GM12878 (cell line): ENCODE data around the gene ARL5B. TPM values are rescaled to one million over a fixed set of nuclear protein-coding genes. Genes with fewer than 3 reads are reported as not detected.

ENCODE experiments used
- ATAC-seq: fragments of 200-7000 bp; cut with Tn5 transposase; 3 replicates; pipeline ENCODE4 v1.9.1; 2020; ENCODE audit warnings: mild to moderate bottlenecking, moderate library complexity
- BruUV-seq: library from RNA; stranded (reverse); fragments of 400-500 nt; replicated peaks from 2 replicates; lab custom pipeline; 2021; lab: Mats Ljungman, UMichigan
- CTCF ChIA-PET: fragments of 300-600 bp; sonication (Branson Sonifier 250); formaldehyde crosslinking; extraction: SDS; loops from one replicate; lab custom pipeline; 2021; ENCODE audit warnings: inconsistent platforms; lab: Yijun Ruan, JAX
- POLR2A ChIA-PET: fragments of 350-600 bp; formaldehyde crosslinking; extraction: SDS; loops from one replicate; lab custom pipeline; 2021; ENCODE audit warnings: inconsistent platforms; lab: Charles Lee
- RAD21 ChIA-PET: fragments of 300-600 bp; sonication (Branson Sonifier 250); formaldehyde crosslinking; loops from one replicate; lab custom pipeline; 2023; ENCODE audit warnings: antibody characterized with exemption; ENCODE audit not compliant: unreplicated experiment; lab: Charles Lee
- SMC1A ChIA-PET: fragments of 300-600 bp; sonication (Branson Sonifier 250); formaldehyde crosslinking; loops from one replicate; lab custom pipeline; 2023; ENCODE audit not compliant: unreplicated experiment, uncharacterized antibody; lab: Charles Lee
- DNase-seq: peaks from one replicate; pipeline ENCODE4 v3.0.0-alpha.2; 2011; ENCODE audit warnings: low read depth, low spot score
- FAIRE-seq: peaks from 3 replicates; lab custom pipeline; 2011; peaks lifted over from hg19 to GRCh38; lab: Jason Lieb, UNC
- H2AFZ ChIP-seq: 2 replicates; pipeline ENCODE4 v1.6.0; 2011; ENCODE audit warnings: low read depth, low read length, control low read depth; ENCODE audit not compliant: control insufficient read depth
- H3K27ac ChIP-seq: 2 replicates; pipeline ENCODE4 v1.5.1; 2011; ENCODE audit warnings: control low read depth; ENCODE audit not compliant: control insufficient read depth, insufficient read depth
- H3K27me3 ChIP-seq, 2 experiments: replicated peaks in 1 of 2; 2 replicates each; pipeline versions ENCODE4 v1.6.0 to v1.6.1; 2011; ENCODE audit warnings: low read length in 1 of 2; ENCODE audit not compliant: control insufficient read depth in 2 of 2, insufficient read depth in 2 of 2
- H3K36me3 ChIP-seq, 2 experiments: 2 replicates each; pipeline ENCODE4 v1.5.1; 2011; ENCODE audit warnings: low read length in 1 of 2; ENCODE audit not compliant: control insufficient read depth in 2 of 2, insufficient read depth in 2 of 2
- H3K4me1 ChIP-seq: 2 replicates; pipeline ENCODE4 v1.6.1; 2011; ENCODE audit warnings: mild to moderate bottlenecking, low read length, moderate library complexity, mixed read lengths; ENCODE audit not compliant: control insufficient read depth, insufficient read depth
- H3K4me2 ChIP-seq: 2 replicates; pipeline ENCODE4 v1.6.0; 2011; ENCODE audit warnings: control low read depth; ENCODE audit not compliant: control insufficient read depth, insufficient read depth
- H3K4me3 ChIP-seq: fragments of 200-600 bp; sonication (generic); 2 replicates; pipeline ENCODE4 v1.5.1; 2016
- H3K79me2 ChIP-seq: 2 replicates; pipeline ENCODE4 v1.6.0; 2011; ENCODE audit warnings: low read length; ENCODE audit not compliant: control insufficient read depth, insufficient read depth
- H3K9ac ChIP-seq: 2 replicates; pipeline ENCODE4 v1.8.0; 2011; ENCODE audit warnings: low read length, control low read depth, mixed read lengths; ENCODE audit not compliant: control insufficient read depth, insufficient read depth
- H3K9me3 ChIP-seq: replicated peaks from 3 replicates; pipeline ENCODE4 v1.5.1; 2011; ENCODE audit warnings: mild to moderate bottlenecking, low read length; ENCODE audit not compliant: control insufficient read depth, insufficient read depth
- H4K20me1 ChIP-seq: 2 replicates; pipeline ENCODE4 v1.6.0; 2011; ENCODE audit not compliant: control insufficient read depth, insufficient read depth
- ATF7 ChIP-seq: fragments of 450-650 bp; IDR thresholded peaks from 2 replicates; pipeline ENCODE4 v1.6.1; 2016; ENCODE audit warnings: low read depth, mild to moderate bottlenecking
- BACH1 ChIP-seq: fragments of 450-650 bp; IDR thresholded peaks from 2 replicates; pipeline ENCODE4 v1.6.1; 2017; ENCODE audit warnings: mild to moderate bottlenecking, borderline replicate concordance
- BCL11A ChIP-seq: IDR thresholded peaks from 2 replicates; pipeline ENCODE4 v1.6.1; 2011; ENCODE audit warnings: low read depth, low read length
- FOXK2 ChIP-seq: fragments of 450-650 bp; IDR thresholded peaks from 2 replicates; pipeline ENCODE4 v1.6.1; 2017; ENCODE audit warnings: mild to moderate bottlenecking, moderate library complexity
- HDGF ChIP-seq: fragments of 450-650 bp; IDR thresholded peaks from 2 replicates; pipeline ENCODE4 v1.6.1; 2016; ENCODE audit warnings: antibody characterized with exemption
- MEF2A ChIP-seq: IDR thresholded peaks from 2 replicates; pipeline ENCODE4 v1.6.1; 2011; ENCODE audit warnings: low read depth, mild to moderate bottlenecking, low read length, moderate library complexity; ENCODE audit not compliant: insufficient read depth
- MTA2 ChIP-seq: fragments of 450-650 bp; IDR thresholded peaks from 2 replicates; pipeline ENCODE4 v1.6.1; 2016; ENCODE audit warnings: low read depth, mild to moderate bottlenecking, moderate library complexity
- MYB ChIP-seq: fragments of 150-350 bp; IDR thresholded peaks from 2 replicates; pipeline ENCODE4 v1.6.1; 2014; ENCODE audit warnings: mild to moderate bottlenecking, low read depth, low read length, borderline replicate concordance
- NRF1 ChIP-seq: conservative IDR thresholded peaks from 2 replicates; pipeline ENCODE4 v1.6.1; 2011; ENCODE audit warnings: mild to moderate bottlenecking, low read depth, low read length, improper control_type of control experiment
- SMARCA5 ChIP-seq: fragments of 450-650 bp; IDR thresholded peaks from 2 replicates; pipeline ENCODE4 v1.6.1; 2017; ENCODE audit warnings: mild to moderate bottlenecking
- SPI1 ChIP-seq: IDR thresholded peaks from 2 replicates; pipeline ENCODE4 v1.6.1; 2011; ENCODE audit warnings: low read depth, mild to moderate bottlenecking, low read length, moderate library complexity, borderline replicate concordance; ENCODE audit not compliant: insufficient read depth
- YY1 ChIP-seq: IDR thresholded peaks from 2 replicates; pipeline ENCODE4 v1.6.1; 2011; ENCODE audit warnings: low read depth, mild to moderate bottlenecking, low read length
- WGBS: methylation state at CpG from one replicate; pipeline ENCODE4 v1.1.6; 2016; ENCODE audit warnings: low lambda C conversion rate; ENCODE audit not compliant: insufficient replicate concordance, insufficient coverage; ENCODE audit errors: missing lambda C conversion rate; 5-methylcytosine and 5-hydroxymethylcytosine counted together
- in situ Hi-C: fragments of 300-500 bp; cut with MboI; formaldehyde crosslinking; loops from 9 replicates; pipeline ENCODE4 v1.14.3; 2018; ENCODE audit warnings: mixed read lengths
- intact Hi-C: fragments of 100-400 bp; cut with micrococcal nuclease; formaldehyde crosslinking; loops from one replicate; pipeline ENCODE4 v1.14.2; 2022; ENCODE audit not compliant: unreplicated experiment
- polyA plus RNA-seq, 11 experiments: library from polyadenylated mRNA; depleted of rRNA in 4 of 11; unstranded in 6 of 11; stranded (reverse) in 5 of 11; fragments of >200 nt; fragmentation: Nextera tagmentation in 4 of 11; fragmentation: Illumina TruSeq in 1 of 11; extraction: Ambion mirVana in 4 of 11; extraction: Trizol in 1 of 11; gene quantifications; 1 replicate in 1 of 11; 2 replicates in 10 of 11; pipeline versions ENCODE4 v1.2.1 to v1.2.3, GENCODE V29; 2011 to 2016; ENCODE audit warnings: inconsistent platforms in 2 of 11, missing spikeins in 2 of 11, low read depth in 1 of 11
- total RNA-seq, 4 experiments: library from RNA; depleted of rRNA in 3 of 4; stranded (reverse); fragments of >200 nt in 3 of 4; fragmentation: Illumina TruSeq in 1 of 4; extraction: Trizol in 1 of 4; gene quantifications; 2 replicates each; pipeline versions ENCODE4 v1.2.1 to v1.2.3, GENCODE V29; 2013 to 2021
- TF ChIP-seq, protein P1 (sequence below): fragments of 150-350 bp; IDR thresholded peaks from 2 replicates; pipeline ENCODE4 v1.6.1; 2016; ENCODE audit warnings: low read depth, low read length

ARL5B gene
- total and polyA plus RNA-seq, 10 of the 15 experiments (the other 5 are each of a cell fraction or from before 2014, with no cell fraction given) = 2.5 to 20.7 (median 9.1) TPM

DNA sequence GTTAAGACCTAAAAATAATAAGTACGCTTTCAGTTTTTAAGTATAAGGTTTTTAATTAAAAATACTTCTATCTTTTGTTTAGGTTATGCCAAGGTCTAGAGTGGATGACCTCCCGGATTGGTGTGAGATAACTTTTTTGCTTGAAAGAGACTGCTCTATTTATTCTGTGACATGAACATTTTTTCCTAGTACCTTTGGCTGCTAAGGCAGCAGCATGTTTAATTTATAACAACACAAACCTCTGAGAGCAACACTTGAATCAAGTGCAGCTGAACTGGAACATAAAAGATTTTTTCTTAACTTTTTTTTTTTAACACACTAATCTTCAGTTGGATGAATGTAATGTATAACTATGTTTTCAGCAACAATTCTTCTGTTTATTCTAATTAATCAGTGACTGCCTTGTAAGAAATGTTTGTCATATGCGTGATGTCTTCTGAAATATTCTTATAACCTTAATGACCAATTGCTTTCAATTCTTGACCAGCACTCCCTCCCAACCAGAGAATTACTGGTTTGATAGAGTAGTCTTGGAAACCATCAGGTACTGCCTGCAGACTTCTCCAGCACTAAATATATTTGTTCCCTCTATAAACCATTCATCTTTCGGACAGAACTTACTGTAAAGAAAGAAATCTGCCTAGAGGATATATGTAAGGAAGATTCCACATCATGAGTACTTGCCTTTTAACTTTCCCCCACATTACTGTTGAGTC is 16.0 kb downstream of the ARL5B start:
- TSS peak; percentile 4 for BruUV-seq
- H3K27ac ChIP-seq = no peak overlapping the region
- ChIA-PET CTCF (no interaction called here), POLR2A (no interaction called here), SMC1A (no interaction called here), RAD21 (no interaction called here)
- no peaks in the 10 kb centered on the region for H3K27me3 ChIP-seq
- DNase-seq (no peak), FAIRE-seq (peak; percentile 68), ATAC-seq (no peak)
- H3K4me2 ChIP-seq = no peak overlapping the region
- WGBS = 97% methylated on average over 4 of the region's 4 CpGs
- H4K20me1 ChIP-seq = no peaks in the 10 kb centered on the region
- TF ChIP-seq MYB = no peak
- TF ChIP-seq SMARCA5 = no peak
- no peak for TF ChIP-seq FOXK2
- no peak for TF ChIP-seq BCL11A
- no peak for TF ChIP-seq ATF7
- TF ChIP-seq MEF2A = no peak
- no peak for TF ChIP-seq BACH1
- TF ChIP-seq MTA2 = no peak
- in situ Hi-C loops (no loop called here), intact Hi-C loops (no loop called here)
- H3K9ac ChIP-seq = no peak overlapping the region
- no peak overlapping the region for H3K4me3 ChIP-seq
- no peaks in the 10 kb centered on the region; the same call in 1 of the 2 replicates for H3K79me2 ChIP-seq
- H3K36me3 ChIP-seq = peaks cover 5 to 11% of the 10 kb centered on the region in 2 experiments; a peak in 3 of 4 replicates
- no peak overlapping the region for H2AFZ ChIP-seq
- H3K4me1 ChIP-seq = no peaks in the 10 kb centered on the region
- no peaks in the 10 kb centered on the region for H3K9me3 ChIP-seq

DNA sequence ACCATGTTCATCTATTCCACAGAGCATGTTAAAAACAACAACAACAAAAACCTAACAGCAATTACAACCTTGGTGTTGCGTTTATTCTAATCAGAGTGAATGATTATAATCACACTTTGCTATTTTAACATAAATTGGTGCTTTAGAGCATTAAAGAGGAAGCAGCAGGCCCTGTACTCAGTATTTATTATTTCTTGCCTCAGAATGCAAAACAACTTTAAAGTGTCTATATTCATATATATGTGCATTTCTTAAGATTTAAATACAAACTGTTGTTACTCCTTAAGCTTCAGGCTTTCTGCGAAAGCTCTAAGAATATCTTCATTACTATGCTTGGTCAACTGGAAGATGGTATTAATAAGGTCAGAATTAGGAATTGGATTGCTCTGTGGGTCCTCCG is 21.5 kb downstream of the ARL5B start:
- Histone ChIP-seq H3K9me3 (no peaks in the 10 kb centered on the region), H3K9ac (no peak overlapping the region), H3K4me3 (no peak overlapping the region), H2AFZ (no peak overlapping the region), H3K27ac (no peak overlapping the region), H3K4me1 (no peaks in the 10 kb centered on the region), H3K79me2 (no peaks in the 10 kb centered on the region), H3K36me3 (no peaks in the 10 kb centered on the region), H4K20me1 (no peaks in the 10 kb centered on the region), H3K4me2 (no peak overlapping the region), H3K27me3 (no peaks in the 10 kb centered on the region)
- in situ Hi-C loops = no loop called here
- ChIA-PET CTCF (no interaction called here), SMC1A (interaction anchor here (1.0 kb wide), 1 partner anchor 597 kb away, joined by 3 read pairs; no protein-coding TSS in a partner anchor), POLR2A (no interaction called here), RAD21 (no interaction called here)
- ATAC-seq = no peak
- intact Hi-C loops = no loop called here
- no TSS peak for BruUV-seq
- WGBS = 99% methylated on average over 3 of the region's 3 CpGs
- no peak for FAIRE-seq
- no peak for DNase-seq
- TF ChIP-seq, protein P1, sequence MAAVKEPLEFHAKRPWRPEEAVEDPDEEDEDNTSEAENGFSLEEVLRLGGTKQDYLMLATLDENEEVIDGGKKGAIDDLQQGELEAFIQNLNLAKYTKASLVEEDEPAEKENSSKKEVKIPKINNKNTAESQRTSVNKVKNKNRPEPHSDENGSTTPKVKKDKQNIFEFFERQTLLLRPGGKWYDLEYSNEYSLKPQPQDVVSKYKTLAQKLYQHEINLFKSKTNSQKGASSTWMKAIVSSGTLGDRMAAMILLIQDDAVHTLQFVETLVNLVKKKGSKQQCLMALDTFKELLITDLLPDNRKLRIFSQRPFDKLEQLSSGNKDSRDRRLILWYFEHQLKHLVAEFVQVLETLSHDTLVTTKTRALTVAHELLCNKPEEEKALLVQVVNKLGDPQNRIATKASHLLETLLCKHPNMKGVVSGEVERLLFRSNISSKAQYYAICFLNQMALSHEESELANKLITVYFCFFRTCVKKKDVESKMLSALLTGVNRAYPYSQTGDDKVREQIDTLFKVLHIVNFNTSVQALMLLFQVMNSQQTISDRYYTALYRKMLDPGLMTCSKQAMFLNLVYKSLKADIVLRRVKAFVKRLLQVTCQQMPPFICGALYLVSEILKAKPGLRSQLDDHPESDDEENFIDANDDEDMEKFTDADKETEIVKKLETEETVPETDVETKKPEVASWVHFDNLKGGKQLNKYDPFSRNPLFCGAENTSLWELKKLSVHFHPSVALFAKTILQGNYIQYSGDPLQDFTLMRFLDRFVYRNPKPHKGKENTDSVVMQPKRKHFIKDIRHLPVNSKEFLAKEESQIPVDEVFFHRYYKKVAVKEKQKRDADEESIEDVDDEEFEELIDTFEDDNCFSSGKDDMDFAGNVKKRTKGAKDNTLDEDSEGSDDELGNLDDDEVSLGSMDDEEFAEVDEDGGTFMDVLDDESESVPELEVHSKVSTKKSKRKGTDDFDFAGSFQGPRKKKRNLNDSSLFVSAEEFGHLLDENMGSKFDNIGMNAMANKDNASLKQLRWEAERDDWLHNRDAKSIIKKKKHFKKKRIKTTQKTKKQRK = no peak
- TF ChIP-seq YY1 (no peak), NRF1 (no peak), HDGF (no peak), SPI1 (no peak)
